Rectal smooth muscle tissue (tissue), 1 donor: ENCODE results near the gene CLP1.
"Not testable (repeated sequence)": the region's sequence is repeated elsewhere in the genome, so short reads cannot be mapped to it uniquely, and the experiment has no call there.

Source experiments
- H3K27ac ChIP-seq: one replicate; pipeline ENCODE4 v1.7.0; 2013; ENCODE audit warnings: low read depth, low read length, inconsistent platforms
- H3K27me3 ChIP-seq: one replicate; pipeline ENCODE4 v1.7.0; 2013; ENCODE audit warnings: low read length; ENCODE audit not compliant: control insufficient read depth, insufficient read depth
- H3K36me3 ChIP-seq: one replicate; pipeline ENCODE4 v1.7.0; 2013; ENCODE audit warnings: low read length; ENCODE audit not compliant: control insufficient read depth, insufficient read depth
- H3K4me1 ChIP-seq: one replicate; pipeline ENCODE4 v1.7.0; 2013; ENCODE audit warnings: low read length; ENCODE audit not compliant: control insufficient read depth, insufficient read depth
- H3K4me3 ChIP-seq: one replicate; pipeline ENCODE4 v1.7.0; 2013; ENCODE audit warnings: low read length
- H3K9ac ChIP-seq: one replicate; pipeline ENCODE4 v1.7.0; 2013; ENCODE audit warnings: low read length

Gene CLP1

DNA sequence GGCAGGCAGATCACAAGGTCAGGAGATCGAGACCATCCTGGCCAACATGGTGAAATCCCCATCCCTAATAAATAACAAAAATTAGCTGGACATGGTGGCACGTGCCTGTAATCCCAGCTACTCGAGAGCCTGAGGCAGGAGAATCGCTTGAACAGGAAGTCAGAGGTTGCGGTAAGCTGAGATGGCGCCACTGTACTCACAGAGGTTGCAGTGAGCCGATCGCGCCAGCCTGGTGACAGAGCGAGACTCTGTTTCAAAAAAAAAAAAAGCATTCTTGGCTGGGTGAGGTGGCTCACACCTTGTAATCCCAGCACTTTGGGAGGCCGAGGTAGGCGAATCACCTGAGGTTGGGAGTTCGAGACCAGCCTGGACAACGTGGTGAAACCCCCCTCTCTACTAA lies 5.3 kb upstream of the CLP1 start:
- peak overlapping the region; percentile 9 for H3K4me3 ChIP-seq
- H3K9ac ChIP-seq, H3K4me1 ChIP-seq, H3K36me3 ChIP-seq, H3K27ac ChIP-seq: not testable (repeated sequence)
- H3K27me3 ChIP-seq = peaks cover 23% of the 10 kb centered on the region

DNA sequence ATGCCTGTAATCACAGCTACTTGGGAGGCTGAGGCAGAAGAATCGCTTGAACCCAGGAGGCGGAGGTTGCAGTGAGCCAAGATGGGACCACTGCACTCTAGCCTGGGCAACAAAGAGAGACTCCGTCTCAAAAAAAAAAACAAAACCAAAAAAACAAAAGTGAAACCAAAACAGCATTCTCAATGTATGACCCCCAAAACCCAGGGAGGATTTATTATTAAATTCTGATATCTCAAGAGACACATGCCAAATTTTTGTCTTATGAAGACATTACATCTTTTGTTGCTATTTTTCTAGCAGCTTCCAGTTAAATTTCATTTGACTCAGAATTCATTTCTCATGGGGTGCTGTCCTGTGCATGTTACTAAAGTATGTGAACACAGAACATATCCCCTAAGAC lies 4.9 kb upstream of the CLP1 start:
- H3K27ac ChIP-seq = no peak overlapping the region
- peak overlapping the region; percentile 9 for H3K4me3 ChIP-seq
- peaks cover 18% of the 10 kb centered on the region for H3K27me3 ChIP-seq
- H3K4me1 ChIP-seq = peaks cover 7% of the 10 kb centered on the region
- H3K36me3 ChIP-seq = no peaks in the 10 kb centered on the region
- H3K9ac ChIP-seq = no peak overlapping the region

DNA sequence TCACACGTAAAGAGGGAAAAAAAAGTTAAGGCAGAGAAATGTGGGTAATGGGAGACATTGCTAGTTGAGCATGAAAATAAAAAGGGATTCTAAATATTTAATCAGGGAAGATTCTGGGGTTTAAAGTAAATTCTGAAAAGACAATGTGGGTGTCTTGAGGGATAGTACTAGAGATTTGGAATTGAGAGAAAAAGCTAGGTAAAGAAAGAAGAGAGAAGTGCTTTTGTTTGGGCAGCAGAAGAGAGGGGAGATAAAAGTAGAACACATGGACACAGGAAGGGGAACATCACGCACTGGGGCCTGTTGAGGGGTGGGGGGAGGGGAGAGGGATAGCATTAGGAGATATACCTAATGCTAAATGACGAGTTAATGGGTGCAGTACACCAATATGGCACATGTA lies 4.4 kb upstream of the CLP1 start:
- Histone ChIP-seq H3K27me3 (peaks cover 14% of the 10 kb centered on the region), H3K9ac (no peak overlapping the region), H3K36me3 (no peaks in the 10 kb centered on the region), H3K4me3 (no peak overlapping the region), H3K4me1 (peaks cover 7% of the 10 kb centered on the region), H3K27ac (no peak overlapping the region)

DNA sequence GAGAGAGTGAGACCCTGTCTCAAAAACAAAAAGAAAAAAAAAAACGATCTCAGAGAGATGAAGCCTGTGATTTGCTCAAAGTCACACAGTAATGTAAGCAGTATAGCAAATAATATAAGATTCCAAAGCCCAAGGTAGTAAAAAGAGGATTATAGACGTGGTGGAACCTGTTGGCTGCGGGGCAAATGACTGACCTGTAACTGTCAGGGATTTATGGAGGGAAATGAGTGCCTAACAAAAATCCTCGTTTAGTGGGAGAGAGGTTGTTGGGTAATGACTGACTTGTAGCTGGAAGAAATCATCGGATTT lies 723 bp upstream of the CLP1 start:
- Histone ChIP-seq H3K9ac (peak overlapping the region; percentile 74), H3K4me3 (peak overlapping the region; percentile 87), H3K27ac (peak overlapping the region; percentile 92), H3K36me3 (peaks cover 6% of the 10 kb centered on the region), H3K27me3 (no peaks in the 10 kb centered on the region), H3K4me1 (peaks cover 2% of the 10 kb centered on the region)

DNA sequence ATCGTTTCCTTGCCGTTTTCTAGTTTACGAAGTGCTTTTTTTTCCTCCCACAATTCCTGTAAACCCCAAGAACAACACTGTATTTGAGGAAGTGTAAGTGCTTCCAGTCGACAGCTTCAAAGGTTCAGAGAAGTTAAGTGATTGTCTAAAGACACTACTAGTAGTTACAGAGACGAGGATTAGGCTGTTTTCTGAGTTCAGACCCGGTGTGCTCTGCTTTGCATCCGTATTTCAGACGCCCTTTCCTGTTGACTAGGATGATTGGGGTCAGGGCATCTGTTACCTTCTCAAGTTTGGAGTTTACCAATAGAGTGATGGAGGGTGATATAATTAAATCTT lies 430 bp downstream of the CLP1 start:
- H3K9ac ChIP-seq = no peak overlapping the region
- H3K27ac ChIP-seq = peak overlapping the region; percentile 92

DNA sequence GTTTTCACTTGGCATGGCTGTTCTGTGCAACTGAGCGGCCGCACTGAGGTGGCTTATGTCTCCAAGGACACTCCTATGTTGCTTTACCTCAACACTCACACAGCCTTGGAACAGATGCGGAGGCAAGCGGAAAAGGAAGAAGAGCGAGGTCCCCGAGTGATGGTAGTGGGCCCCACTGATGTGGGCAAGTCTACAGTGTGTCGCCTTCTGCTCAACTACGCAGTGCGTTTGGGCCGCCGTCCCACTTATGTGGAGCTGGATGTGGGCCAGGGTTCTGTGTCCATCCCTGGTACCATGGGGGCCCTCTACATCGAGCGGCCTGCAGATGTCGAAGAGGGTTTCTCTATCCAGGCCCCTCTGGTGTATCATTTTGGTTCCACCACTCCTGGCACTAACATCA lies 2.1 kb downstream of the CLP1 start:
- Histone ChIP-seq H3K4me1 (peaks cover 2% of the 10 kb centered on the region), H3K36me3 (peaks cover 8% of the 10 kb centered on the region), H3K27me3 (no peaks in the 10 kb centered on the region), H3K9ac (no peak overlapping the region), H3K27ac (no peak overlapping the region), H3K4me3 (no peak overlapping the region)

More for the DNA sequence above, 430 bp downstream of the CLP1 start:
- Histone ChIP-seq H3K4me1 (peaks cover 2% of the 10 kb centered on the region), H3K27me3 (no peaks in the 10 kb centered on the region), H3K4me3 (peak overlapping the region; percentile 76), H3K36me3 (peaks cover 8% of the 10 kb centered on the region)

DNA sequence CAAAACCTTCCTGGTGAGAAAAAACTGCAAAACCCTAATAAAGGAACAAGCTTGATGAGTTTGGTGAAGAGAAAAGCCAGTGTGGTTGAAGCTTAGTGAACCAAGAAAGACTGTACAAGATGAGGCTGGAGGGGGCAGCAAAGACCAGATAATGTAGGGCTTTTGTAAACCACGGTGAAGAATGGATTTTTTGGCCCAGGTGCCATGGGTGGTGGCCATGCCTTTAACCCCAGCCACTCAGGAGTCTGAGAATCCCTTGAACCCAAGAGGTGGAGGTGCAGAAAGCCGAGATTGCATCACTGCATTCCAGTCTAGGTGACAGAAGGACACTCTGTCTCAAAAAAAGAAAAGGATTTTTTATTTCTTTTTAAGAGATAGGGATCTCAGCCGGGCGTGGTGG lies 5.3 kb downstream of the CLP1 start:
- H3K9ac ChIP-seq = no peak overlapping the region
- no peak overlapping the region for H3K4me3 ChIP-seq
- H3K27ac ChIP-seq = no peak overlapping the region
- H3K4me1 ChIP-seq = peaks cover 5% of the 10 kb centered on the region
- peaks cover 8% of the 10 kb centered on the region for H3K36me3 ChIP-seq
- no peaks in the 10 kb centered on the region for H3K27me3 ChIP-seq

DNA sequence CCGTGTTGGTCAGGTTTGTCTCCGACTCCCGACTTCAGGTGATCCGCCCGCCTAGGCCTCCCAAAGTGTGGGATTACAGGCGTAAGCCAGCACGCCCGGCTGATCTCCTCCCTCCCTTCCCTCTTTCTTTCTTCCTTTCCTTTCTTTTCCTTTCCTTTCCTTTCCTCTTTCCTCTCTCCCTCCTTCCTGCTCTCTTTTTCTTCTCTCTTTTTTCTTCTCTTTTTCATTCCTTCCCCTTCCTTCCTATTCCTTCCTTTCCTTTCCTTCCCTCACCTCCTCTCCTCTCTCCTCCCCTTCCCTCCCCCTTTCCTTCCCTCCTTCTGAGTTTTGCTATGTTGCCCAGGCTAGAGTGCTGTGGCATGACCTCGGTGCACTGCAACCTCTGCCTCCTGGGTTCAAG lies 6.4 kb downstream of the CLP1 start:
- no peaks in the 10 kb centered on the region for H3K27me3 ChIP-seq
- H3K36me3 ChIP-seq = peaks cover 8% of the 10 kb centered on the region
- H3K4me1 ChIP-seq = peaks cover 6% of the 10 kb centered on the region
- H3K9ac ChIP-seq = no peak overlapping the region
- no peak overlapping the region for H3K4me3 ChIP-seq
- H3K27ac ChIP-seq = no peak overlapping the region

DNA sequence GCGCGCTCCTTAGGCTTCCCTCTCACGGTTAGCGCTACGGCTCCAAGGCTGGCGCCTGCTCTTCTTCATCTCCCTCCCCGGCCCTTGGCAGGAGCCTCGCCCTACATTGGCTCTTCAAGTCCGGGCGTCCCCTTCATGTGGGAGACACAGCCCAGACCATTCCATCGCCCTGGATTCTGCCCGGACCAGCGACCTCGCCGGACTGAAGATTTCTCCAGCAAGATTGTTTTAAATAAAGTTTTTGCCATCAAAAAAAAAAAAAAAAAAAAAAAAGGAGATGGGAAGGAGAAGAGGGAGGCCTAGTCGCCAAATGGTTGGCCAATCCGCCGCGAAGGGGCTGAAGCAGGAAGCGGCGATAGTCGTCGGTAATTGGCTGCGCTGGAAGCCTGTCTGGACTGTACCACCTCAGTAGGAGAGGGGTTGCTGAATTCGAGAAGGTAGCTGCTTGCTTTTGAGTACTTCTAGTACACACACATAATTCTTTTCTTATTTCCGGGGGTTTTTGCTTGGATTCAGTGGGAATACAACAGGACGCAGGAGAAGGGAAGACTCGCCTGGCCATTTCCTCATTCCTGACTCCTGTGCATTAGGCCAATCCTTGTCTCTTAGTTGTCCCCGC lies 9.7 kb downstream of the CLP1 start:
- Histone ChIP-seq H3K4me1 (peaks cover 9% of the 10 kb centered on the region), H3K4me3 (peak overlapping the region; percentile 93), H3K27ac (peak overlapping the region; percentile 98), H3K27me3 (no peaks in the 10 kb centered on the region), H3K9ac (peak overlapping the region; percentile 95), H3K36me3 (peaks cover under 1% of the 10 kb centered on the region)

DNA sequence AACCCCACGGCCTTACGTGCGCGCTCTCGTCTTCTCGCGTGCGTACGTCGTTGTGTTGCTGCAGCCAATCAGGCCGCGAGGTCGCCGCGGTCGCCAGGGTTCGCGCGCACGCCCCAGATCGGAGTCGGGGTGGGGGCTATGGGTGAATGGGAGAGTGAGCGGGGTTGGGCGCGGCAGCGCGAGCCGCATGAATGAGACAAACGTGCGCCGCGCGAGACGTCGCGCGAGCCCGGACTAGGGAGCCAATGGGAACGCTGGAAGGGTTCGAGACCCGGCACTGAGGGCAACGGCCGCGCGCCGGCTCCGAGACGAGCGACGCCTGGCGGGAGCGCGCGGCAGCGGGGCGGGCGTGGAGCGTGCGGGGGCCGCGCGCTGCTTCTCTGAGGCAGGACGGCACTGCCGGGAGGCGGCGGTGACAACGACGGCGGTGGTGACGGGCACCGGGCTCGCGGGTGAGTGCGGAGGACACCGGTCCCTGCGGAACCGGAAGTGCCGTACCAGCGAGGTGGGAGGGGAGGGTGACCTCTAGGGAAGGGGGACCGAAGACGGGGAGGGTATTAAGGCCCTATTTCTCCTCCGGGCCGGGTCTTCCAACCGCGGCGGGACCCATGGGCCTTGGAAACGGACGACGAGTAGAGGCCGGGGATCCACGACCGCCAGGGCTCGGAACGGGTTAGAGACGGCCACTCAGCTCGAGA lies 10.3 kb downstream of the CLP1 start, which contains the start of gene ZDHHC5:
Gene ZDHHC5 (plus strand): TSS at position 379 of the 698 bp plus-strand sequence. CDS start 4,977 bp downstream, outside the sequence.
- Histone ChIP-seq H3K36me3 (peaks cover 5% of the 10 kb centered on the region), H3K9ac (peak within 1 kb of the TSS; percentile 95), H3K27ac (peak within 1 kb of the TSS; percentile 98), H3K4me1 (peaks cover 9% of the 10 kb centered on the region), H3K4me3 (peak within 1 kb of the TSS; percentile 94), H3K27me3 (no peaks in the 10 kb centered on the region)

DNA sequence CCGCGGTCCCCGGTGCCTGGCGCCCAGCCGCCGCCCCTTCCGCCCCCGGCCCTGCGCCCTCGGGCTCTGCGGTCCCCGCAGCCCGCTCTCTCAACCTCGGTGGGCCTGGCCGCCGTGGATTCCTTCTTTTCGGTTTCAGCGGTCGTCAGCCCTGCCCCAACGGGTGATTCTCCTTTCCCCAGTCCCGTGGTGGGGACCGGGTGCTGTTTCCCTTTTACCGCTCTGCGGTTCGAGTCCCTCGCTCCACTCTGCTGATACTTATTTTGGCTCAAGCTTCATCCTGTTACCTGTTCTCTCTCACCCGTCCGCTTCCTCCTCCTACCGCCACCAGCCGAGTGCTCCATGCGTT lies 10.8 kb downstream of the CLP1 start:
- H3K36me3 ChIP-seq = peaks cover 10% of the 10 kb centered on the region
- H3K4me3 ChIP-seq = peak overlapping the region; percentile 94

DNA sequence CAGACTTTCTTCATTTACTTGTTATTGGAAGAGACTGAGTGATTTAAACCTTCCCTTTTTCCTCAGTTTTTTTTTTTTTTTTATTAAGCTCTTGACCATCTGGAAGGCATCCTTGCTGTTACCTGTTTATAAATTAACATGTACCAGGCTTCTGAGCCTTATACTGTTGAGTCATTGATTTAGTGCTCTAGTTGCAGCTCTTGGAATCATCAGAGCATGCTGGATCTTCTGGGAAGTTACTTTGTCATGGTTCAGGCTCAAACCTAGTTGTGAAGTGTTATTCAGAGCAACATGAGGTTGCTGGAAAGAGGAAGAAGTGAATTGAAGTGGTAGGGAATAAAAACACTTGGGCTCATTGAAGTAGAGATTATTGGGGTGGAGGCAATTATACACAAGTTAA lies 16.7 kb downstream of the CLP1 start:
- Histone ChIP-seq H3K4me3 (no peak overlapping the region), H3K27me3 (no peaks in the 10 kb centered on the region), H3K9ac (no peak overlapping the region), H3K27ac (no peak overlapping the region), H3K36me3 (peaks cover 12% of the 10 kb centered on the region), H3K4me1 (peaks cover under 1% of the 10 kb centered on the region)

More for the DNA sequence above, 10.8 kb downstream of the CLP1 start:
- H3K4me1 ChIP-seq = peaks cover 9% of the 10 kb centered on the region
- H3K27ac ChIP-seq = peak overlapping the region; percentile 98
- H3K9ac ChIP-seq = peak overlapping the region; percentile 92
- no peaks in the 10 kb centered on the region for H3K27me3 ChIP-seq
